Ectodermal cell (in vitro differentiated cells): Measurements from ENCODE around the gene PANK4.

Experiments used
- H3K27ac ChIP-seq: 2 replicates; pipeline ENCODE4 v1.7.0; 2013; ENCODE audit warnings: mild to moderate bottlenecking, low read depth, low read length; ENCODE audit not compliant: insufficient read depth, poor library complexity, severe bottlenecking
- H3K27me3 ChIP-seq: 2 replicates; pipeline ENCODE4 v1.7.0; 2013; ENCODE audit warnings: mild to moderate bottlenecking, low read length; ENCODE audit not compliant: insufficient read depth, control insufficient read depth, poor library complexity, severe bottlenecking
- H3K36me3 ChIP-seq: one replicate; pipeline ENCODE4 v1.7.0; 2013; ENCODE audit warnings: low read length; ENCODE audit not compliant: control insufficient read depth, insufficient read depth
- H3K4me1 ChIP-seq: one replicate; pipeline ENCODE4 v1.7.0; 2013; ENCODE audit warnings: low read length; ENCODE audit not compliant: control insufficient read depth, insufficient read depth
- H3K4me3 ChIP-seq: 2 replicates; pipeline ENCODE4 v1.7.0; 2013; ENCODE audit warnings: low read depth, low read length, control low read depth; ENCODE audit not compliant: insufficient read depth
- H3K9me3 ChIP-seq: 2 replicates; pipeline ENCODE4 v1.7.0; 2013; ENCODE audit warnings: mild to moderate bottlenecking, low read length, moderate library complexity; ENCODE audit not compliant: control insufficient read depth
- WGBS, 2 experiments: methylation state at CpG; one replicate each; pipeline ENCODE4 v1.1.7; 2013; ENCODE audit warnings: missing lambda C conversion rate in 2 of 2; 5-methylcytosine and 5-hydroxymethylcytosine counted together

PANK4 gene

DNA sequence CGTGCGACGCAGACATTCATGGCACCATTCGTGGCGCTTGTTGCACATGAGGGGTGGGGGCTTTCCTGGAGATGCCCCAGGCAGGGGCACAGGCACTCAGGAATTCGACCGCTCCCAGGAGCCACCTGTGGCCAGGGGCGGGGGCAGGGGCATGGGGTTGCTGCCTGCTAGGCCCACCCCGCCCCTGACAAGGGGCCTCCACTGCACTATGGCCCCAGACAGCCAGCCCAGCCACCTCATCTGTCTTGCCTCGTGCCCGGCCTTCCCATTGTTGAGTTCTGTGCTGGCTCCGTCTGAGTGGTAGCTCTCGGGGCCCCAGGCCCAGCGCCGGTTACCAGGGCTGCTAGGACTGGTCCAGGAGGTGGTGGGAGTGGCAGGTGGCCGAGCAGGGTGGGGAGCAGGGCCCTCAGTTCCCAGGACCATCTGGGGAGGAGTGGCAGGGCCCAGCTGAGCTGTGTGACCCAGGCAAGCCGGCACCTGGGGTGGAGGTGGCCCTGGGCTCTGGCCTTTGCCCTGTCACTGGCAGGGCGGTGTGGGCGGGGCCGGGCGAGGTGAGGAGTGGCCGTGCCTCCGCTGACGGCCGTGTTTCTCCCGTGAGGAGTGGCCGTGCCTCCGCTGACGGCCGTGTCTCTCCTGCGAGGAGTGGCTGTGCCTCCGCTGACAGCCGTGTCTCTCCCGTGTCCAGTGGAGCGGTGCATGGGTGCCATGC, 48.5 kb downstream of the PANK4 start:
- WGBS, 2 experiments: 84% methylated on average over 35 of the region's 35 CpGs
- no peak overlapping the region for H3K4me3 ChIP-seq
- H3K9me3 ChIP-seq: no peaks in the 10 kb centered on the region
- no peaks in the 10 kb centered on the region for H3K36me3 ChIP-seq
- peaks cover 52% of the 10 kb centered on the region for H3K4me1 ChIP-seq
- no peaks in the 10 kb centered on the region for H3K27me3 ChIP-seq
- no peak overlapping the region for H3K27ac ChIP-seq

GRCh38 chr1:2477309-2477708, 49.1 kb downstream of the PANK4 start:
- H3K27ac ChIP-seq: no peak overlapping the region
- H3K4me3 ChIP-seq: no peak overlapping the region
- H3K36me3 ChIP-seq: no peaks in the 10 kb centered on the region
- H3K27me3 ChIP-seq: no peaks in the 10 kb centered on the region
- H3K9me3 ChIP-seq: no peaks in the 10 kb centered on the region
- H3K4me1 ChIP-seq: peaks cover 59% of the 10 kb centered on the region
- 78 to 80% methylated on average over 12 of the region's 12 CpGs for WGBS, 2 experiments

GRCh38 chr1:2476061-2476999, 50.1 kb downstream of the PANK4 start, which contains the start of gene PLCH2:
PLCH2 (plus strand) TSS chr1:2476289; CDS start chr1:2476589, 300 bp downstream.
- Histone ChIP-seq H3K27ac (no peak within 1 kb of the TSS), H3K27me3 (no peaks in the 10 kb centered on the region), H3K36me3 (no peaks in the 10 kb centered on the region), H3K4me3 (no peak within 1 kb of the TSS), H3K9me3 (no peaks in the 10 kb centered on the region), H3K4me1 (peaks cover 59% of the 10 kb centered on the region)
- WGBS, 2 experiments: 87% methylated on average over 34 of the region's 34 CpGs

DNA sequence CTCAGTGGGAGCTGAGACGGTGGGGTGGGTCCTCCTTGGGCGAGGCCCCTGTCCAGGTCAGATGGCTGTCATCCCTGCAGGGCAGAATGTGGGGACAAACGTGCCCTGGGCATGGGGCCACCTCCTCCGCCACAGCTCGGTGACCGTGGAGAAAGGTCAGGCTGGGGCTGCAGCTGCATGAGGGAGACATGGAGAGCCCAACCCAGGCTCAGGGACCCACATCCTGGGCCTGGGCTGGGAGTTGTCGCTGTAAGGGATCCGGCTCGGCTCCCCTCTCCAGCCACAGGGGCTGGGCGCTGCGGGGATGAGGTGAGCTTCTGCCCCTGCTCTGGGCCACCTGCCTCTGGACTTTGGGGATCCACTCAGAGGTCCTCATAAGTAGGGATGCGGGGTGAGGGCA, 50.8 kb downstream of the PANK4 start:
- Histone ChIP-seq H3K4me1 (peaks cover 59% of the 10 kb centered on the region), H3K36me3 (no peaks in the 10 kb centered on the region), H3K27me3 (no peaks in the 10 kb centered on the region), H3K27ac (no peak overlapping the region), H3K4me3 (no peak overlapping the region), H3K9me3 (no peaks in the 10 kb centered on the region)
- WGBS, 2 experiments: 94 to 96% methylated on average over 12 of the region's 12 CpGs

- no peaks in the 10 kb centered on the region for H3K36me3 ChIP-seq
- H3K27ac ChIP-seq: no peak overlapping the region
- no peaks in the 10 kb centered on the region for H3K27me3 ChIP-seq
- no peaks in the 10 kb centered on the region for H3K9me3 ChIP-seq
- no peak overlapping the region for H3K4me3 ChIP-seq
- 81 to 87% methylated on average over 13 of the region's 13 CpGs for WGBS, 2 experiments
- H3K4me1 ChIP-seq: peaks cover 59% of the 10 kb centered on the region
These were observed 51.4 kb downstream of the PANK4 start for GRCh38 chr1:2474933-2475371.

- Histone ChIP-seq H3K36me3 (no peaks in the 10 kb centered on the region), H3K4me3 (no peak overlapping the region), H3K27ac (no peak overlapping the region), H3K9me3 (no peaks in the 10 kb centered on the region), H3K27me3 (no peaks in the 10 kb centered on the region), H3K4me1 (peaks cover 59% of the 10 kb centered on the region)
- WGBS, 2 experiments: 44 to 46% methylated on average over 17 of the region's 17 CpGs
These were observed 52.1 kb downstream of the PANK4 start for GRCh38 chr1:2474104-2474844.

DNA sequence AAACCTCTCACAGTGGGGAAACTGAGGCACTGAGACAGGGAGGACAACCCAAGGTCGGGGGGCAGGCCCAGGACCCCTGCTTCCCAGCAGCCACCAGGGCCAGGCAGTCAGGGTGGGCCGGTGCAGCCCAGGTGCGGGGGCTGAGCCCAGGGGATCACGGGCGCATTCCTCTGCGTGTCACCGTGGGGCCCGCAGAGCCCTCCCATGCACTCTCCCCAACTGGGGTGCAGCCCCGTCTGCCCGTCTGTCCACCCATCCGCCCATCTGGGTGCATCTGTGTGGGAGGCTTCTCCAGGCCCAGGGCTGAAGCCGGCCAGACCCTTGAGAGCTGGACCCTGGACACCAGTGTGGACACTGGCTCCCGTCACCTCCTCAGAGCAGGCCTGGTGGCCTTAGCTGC, 53.2 kb downstream of the PANK4 start:
- Histone ChIP-seq H3K9me3 (no peaks in the 10 kb centered on the region), H3K4me3 (no peak overlapping the region), H3K36me3 (no peaks in the 10 kb centered on the region), H3K4me1 (peaks cover 58% of the 10 kb centered on the region), H3K27me3 (no peaks in the 10 kb centered on the region), H3K27ac (no peak overlapping the region)
- WGBS, 2 experiments: 95% methylated on average over 13 of the region's 13 CpGs

- WGBS, 2 experiments: 90 to 92% methylated on average over 25 of the region's 25 CpGs
- H3K9me3 ChIP-seq: no peaks in the 10 kb centered on the region
- no peak overlapping the region for H3K27ac ChIP-seq
- H3K4me3 ChIP-seq: no peak overlapping the region
- H3K36me3 ChIP-seq: no peaks in the 10 kb centered on the region
- peaks cover 53% of the 10 kb centered on the region for H3K4me1 ChIP-seq
- peaks cover under 1% of the 10 kb centered on the region for H3K27me3 ChIP-seq
These were observed 53.7 kb downstream of the PANK4 start for GRCh38 chr1:2472561-2473177.

DNA sequence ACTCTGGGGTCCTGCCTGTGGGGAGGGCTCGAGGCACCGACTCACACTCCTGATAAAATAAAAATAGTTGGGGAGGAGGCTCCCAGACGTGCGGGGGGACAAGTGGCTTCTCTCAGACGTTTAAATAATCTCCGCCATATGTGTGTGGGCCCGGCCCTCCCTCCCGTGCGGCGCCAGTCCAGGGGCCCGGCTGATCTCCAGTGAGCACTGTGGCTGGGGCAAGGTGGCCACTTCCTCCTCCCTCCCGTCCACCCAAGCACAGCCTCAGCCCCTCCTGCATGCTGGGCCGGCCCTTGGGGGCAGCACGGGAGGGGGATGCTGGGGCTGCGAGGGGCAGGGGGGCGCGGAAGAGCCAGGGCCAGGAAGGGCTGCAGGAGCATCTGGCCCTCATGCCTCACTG, 54.3 kb downstream of the PANK4 start:
- Histone ChIP-seq H3K4me1 (peaks cover 47% of the 10 kb centered on the region), H3K36me3 (no peaks in the 10 kb centered on the region), H3K9me3 (no peaks in the 10 kb centered on the region), H3K27ac (no peak overlapping the region), H3K4me3 (no peak overlapping the region), H3K27me3 (peaks cover 4% of the 10 kb centered on the region)
- 87 to 89% methylated on average over 17 of the region's 17 CpGs for WGBS, 2 experiments
